Calu3 (cell line): ENCODE measurements around the gene ATP2B3. TPM values are rescaled to one million over a fixed set of nuclear protein-coding genes. Genes with fewer than 3 reads are reported as not detected.

Experiments used
- BruUV-seq: library from RNA; stranded (reverse); fragments of 400-500 nt; replicated peaks from 2 replicates; lab custom pipeline; 2021; lab: Mats Ljungman, UMichigan
- CTCF ChIA-PET: fragments of 300-600 bp; sonication (Branson Sonifier 250); formaldehyde crosslinking; loops from one replicate; lab custom pipeline; 2022; ENCODE audit warnings: antibody characterized with exemption; lab: Charles Lee
- DNase-seq: peaks from one replicate; pipeline ENCODE4 v3.0.0; 2022
- H3K27ac Mint-ChIP-seq: one replicate; pipeline ENCODE4 v1.8.0; 2022; ENCODE audit warnings: mixed read lengths; ENCODE audit not compliant: unreplicated experiment
- H3K27me3 Mint-ChIP-seq: one replicate; pipeline ENCODE4 v1.8.0; 2022; ENCODE audit warnings: mixed read lengths; ENCODE audit not compliant: unreplicated experiment
- H3K36me3 Mint-ChIP-seq: one replicate; pipeline ENCODE4 v1.8.0; 2022; ENCODE audit warnings: mild to moderate bottlenecking, moderate library complexity, mixed read lengths; ENCODE audit not compliant: insufficient read depth, unreplicated experiment
- H3K4me1 Mint-ChIP-seq: one replicate; pipeline ENCODE4 v1.8.0; 2022; ENCODE audit warnings: mild to moderate bottlenecking, low read depth, mixed read lengths; ENCODE audit not compliant: unreplicated experiment
- H3K4me3 Mint-ChIP-seq: one replicate; pipeline ENCODE4 v1.8.0; 2022; ENCODE audit warnings: mild to moderate bottlenecking, low read depth, moderate library complexity, mixed read lengths; ENCODE audit not compliant: unreplicated experiment
- H3K9me3 Mint-ChIP-seq: one replicate; pipeline ENCODE4 v1.8.0; 2022; ENCODE audit warnings: low read depth, mixed read lengths; ENCODE audit not compliant: unreplicated experiment
- intact Hi-C: fragments of 100-400 bp; cut with micrococcal nuclease; formaldehyde crosslinking; loops from one replicate; pipeline ENCODE4 v1.10.0; 2022; ENCODE audit not compliant: unreplicated experiment
- total RNA-seq: library from RNA; stranded (reverse); gene quantifications from 2 replicates; pipeline ENCODE4 v1.2.3, GENCODE V29; 2022
- TF ChIP-seq, protein P1 (sequence below): fragments of 200-600 bp; IDR thresholded peaks from one replicate; pipeline ENCODE4 v1.8.0; 2022; ENCODE audit warnings: antibody characterized with exemption; ENCODE audit not compliant: unreplicated experiment

ATP2B3 gene
- total RNA-seq, 1 experiment from 2014 or later, result not detected

DNA sequence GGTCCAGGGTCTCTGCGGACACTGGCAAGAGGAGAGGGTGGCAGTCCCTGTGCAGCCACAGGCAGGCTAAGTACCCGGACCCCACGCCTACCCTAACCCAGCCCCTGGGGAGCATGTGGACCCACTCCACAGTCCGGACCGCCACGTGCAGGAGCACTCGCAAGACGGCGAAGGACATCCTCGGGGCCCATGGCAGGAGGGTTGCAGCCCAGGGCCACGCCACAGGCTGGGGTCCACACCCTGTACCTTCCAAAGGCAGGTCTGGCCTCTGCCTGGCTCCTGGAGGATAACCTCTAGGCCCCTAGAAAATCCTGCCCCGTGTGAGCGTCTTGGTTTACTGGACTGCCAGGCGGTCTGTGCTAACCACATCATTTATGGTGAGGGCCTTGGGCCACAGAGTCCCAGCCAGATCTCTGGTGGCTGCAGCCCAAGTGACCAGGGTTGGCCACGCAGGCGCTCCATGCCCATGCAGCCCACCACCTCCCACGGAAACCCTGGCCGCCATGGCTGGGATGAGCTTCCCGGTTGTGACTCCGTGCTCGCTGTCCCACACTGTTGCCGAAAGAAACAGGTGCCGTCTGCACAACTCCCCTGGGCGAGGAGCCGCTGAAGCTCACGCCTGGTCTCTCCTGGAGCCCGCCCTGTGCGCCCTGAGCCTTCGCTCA is 71.5 kb downstream of the ATP2B3 start:
- no peaks in the 10 kb centered on the region for H3K4me1 Mint-ChIP-seq
- H3K9me3 Mint-ChIP-seq, result no peaks in the 10 kb centered on the region
- intact Hi-C loops, result no loop called here
- no TSS peak for BruUV-seq
- H3K36me3 Mint-ChIP-seq, result no peaks in the 10 kb centered on the region
- TF ChIP-seq, protein P1, sequence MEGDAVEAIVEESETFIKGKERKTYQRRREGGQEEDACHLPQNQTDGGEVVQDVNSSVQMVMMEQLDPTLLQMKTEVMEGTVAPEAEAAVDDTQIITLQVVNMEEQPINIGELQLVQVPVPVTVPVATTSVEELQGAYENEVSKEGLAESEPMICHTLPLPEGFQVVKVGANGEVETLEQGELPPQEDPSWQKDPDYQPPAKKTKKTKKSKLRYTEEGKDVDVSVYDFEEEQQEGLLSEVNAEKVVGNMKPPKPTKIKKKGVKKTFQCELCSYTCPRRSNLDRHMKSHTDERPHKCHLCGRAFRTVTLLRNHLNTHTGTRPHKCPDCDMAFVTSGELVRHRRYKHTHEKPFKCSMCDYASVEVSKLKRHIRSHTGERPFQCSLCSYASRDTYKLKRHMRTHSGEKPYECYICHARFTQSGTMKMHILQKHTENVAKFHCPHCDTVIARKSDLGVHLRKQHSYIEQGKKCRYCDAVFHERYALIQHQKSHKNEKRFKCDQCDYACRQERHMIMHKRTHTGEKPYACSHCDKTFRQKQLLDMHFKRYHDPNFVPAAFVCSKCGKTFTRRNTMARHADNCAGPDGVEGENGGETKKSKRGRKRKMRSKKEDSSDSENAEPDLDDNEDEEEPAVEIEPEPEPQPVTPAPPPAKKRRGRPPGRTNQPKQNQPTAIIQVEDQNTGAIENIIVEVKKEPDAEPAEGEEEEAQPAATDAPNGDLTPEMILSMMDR, result no peak
- DNase-seq, result no peak
- no peak overlapping the region for H3K27ac Mint-ChIP-seq
- H3K27me3 Mint-ChIP-seq, result no peaks in the 10 kb centered on the region
- CTCF ChIA-PET, result no interaction called here
- no peak overlapping the region for H3K4me3 Mint-ChIP-seq

DNA sequence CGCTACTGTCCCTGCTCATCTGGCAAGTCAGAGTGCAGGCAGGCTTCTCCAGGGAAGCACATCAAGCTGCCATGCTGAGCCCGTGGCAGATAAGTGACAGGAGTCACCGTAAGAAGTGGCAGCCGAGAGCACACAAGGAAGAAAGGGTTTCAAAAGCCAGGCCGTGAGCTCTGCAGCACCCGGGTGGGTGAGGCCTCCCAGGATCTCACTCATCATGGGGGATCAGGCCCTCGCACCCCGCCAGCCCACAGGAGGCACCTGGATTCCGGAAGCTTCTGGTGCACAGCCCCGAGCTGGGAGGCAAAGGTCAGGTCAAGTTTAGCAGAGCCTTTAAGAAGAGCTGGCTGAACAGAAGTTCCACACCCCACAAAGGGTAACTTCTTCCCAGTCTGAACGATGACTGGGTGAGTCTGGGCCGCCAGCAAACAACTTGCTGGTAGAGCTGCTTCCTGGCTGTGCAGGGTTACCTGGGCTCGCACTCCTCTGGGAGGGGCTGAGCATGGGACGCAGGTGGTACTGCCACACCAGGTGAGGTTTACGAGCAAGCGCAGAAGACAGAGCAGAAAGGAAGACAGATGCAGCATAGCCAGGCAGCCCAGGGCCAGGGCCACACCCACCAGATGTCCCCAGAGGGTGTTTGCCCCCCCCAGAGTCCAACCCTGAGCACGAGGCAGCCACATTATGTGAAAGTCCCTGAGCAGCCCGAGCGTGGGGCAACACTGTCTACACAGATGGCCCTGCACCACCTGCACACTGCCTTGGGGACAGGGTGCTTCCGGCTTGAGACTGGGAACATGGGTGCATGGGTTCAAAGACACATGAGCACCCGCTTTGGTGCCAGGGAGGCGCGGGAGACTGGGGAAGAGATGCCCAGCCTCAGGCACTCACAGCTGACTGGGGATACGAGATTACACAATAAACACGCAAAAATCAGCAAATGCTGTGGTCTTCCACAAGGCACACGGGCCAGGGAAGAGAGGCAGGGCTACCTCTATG is 73.8 kb downstream of the ATP2B3 start:
- CTCF ChIA-PET, result no interaction called here
- intact Hi-C loops, result no loop called here
- Mint-ChIP-seq H3K27me3 (no peaks in the 10 kb centered on the region), H3K27ac (no peak overlapping the region), H3K4me1 (peaks cover 8% of the 10 kb centered on the region), H3K4me3 (no peak overlapping the region), H3K9me3 (no peaks in the 10 kb centered on the region), H3K36me3 (no peaks in the 10 kb centered on the region)
- DNase-seq, result no peak
- no TSS peak for BruUV-seq
- TF ChIP-seq, protein P1, result no peak

DNA sequence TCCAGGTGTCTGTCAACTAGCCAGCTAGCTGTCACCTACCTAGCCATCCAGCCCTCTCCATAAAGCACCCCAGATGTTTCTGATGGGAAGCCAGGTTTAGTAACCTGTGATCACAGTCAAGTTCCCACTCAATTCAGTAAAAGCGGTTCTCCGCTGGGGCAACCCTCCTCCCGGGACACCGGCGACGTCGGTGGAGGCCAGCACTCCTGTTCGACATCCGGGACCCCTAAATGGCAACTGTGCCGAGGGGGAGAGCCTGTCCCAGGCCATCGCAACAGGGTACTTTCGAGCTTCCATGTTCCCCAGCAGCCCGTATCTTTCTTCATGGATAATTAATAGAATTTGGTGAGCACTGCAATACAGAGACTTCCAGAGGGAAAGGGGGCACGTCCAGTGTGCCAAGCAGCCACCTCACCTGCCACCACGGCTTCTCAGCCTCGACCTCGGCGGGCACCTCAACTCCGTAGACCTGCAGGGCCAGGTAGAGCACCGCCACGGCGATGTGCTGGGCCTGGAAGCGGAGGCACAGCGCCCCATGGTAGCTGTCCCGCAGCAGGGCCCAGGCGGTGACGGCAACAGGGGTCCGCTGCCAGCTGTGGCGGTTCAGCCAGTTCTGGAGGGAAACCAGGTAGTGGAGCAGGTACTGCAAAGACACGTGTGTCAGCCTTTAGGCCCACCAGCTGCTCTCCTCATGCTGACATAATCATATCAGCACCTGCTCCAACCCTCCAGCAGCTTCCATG is 74.8 kb downstream of the ATP2B3 start:
- intact Hi-C loops, result no loop called here
- Mint-ChIP-seq H3K27me3 (no peaks in the 10 kb centered on the region), H3K4me1 (peaks cover 15% of the 10 kb centered on the region), H3K9me3 (no peaks in the 10 kb centered on the region), H3K36me3 (no peaks in the 10 kb centered on the region), H3K27ac (no peak overlapping the region), H3K4me3 (no peak overlapping the region)
- DNase-seq, result no peak
- no TSS peak for BruUV-seq
- TF ChIP-seq, protein P1, result no peak
- CTCF ChIA-PET, result no interaction called here

DNA sequence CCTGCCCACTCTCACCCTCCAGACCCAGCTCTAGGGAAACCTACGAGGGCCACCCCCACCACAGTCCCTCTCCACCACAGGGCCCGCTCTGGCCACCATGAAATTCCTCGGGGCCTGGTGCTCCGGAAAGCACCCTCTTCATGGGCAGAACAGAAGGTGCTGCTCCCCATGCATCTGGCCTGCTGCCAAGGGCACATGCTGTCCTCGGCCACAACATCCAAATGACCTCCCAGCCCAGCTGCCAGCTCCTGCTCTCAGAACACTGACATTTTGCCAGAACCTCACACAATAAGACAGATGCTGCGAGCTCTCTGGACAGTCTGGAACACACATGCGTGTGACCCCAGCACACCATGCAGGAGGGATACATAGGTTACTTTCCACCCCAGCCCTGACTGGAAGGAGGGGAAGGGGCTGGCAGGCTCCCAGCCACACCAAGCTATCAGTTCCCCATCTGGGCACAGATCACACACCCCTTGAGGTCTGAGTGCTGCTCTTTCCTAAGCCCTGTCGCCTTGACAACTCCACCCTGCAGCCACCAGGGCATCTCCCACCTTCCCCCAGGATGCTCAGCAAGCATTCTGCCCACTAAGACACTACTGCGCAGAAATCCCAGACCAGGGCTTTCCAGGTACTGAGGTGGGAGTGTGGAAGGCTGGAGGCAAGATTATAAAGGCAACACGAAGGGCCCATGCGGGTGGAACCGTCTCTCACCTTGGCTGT is 75.7 kb downstream of the ATP2B3 start:
- Mint-ChIP-seq H3K36me3 (peaks cover 5% of the 10 kb centered on the region), H3K27ac (no peak overlapping the region), H3K27me3 (no peaks in the 10 kb centered on the region), H3K4me3 (no peak overlapping the region), H3K4me1 (peaks cover 15% of the 10 kb centered on the region), H3K9me3 (no peaks in the 10 kb centered on the region)
- TF ChIP-seq, protein P1, result no peak
- BruUV-seq, result no TSS peak
- CTCF ChIA-PET, result no interaction called here
- DNase-seq, result no peak
- intact Hi-C loops, result no loop called here
